ENCODE data around the gene CD9.

Gene CD9

GRCh38 chr12:6234906-6235305, 34.7 kb downstream of the CD9 start:
- H3K27ac ChIP-seq: peak overlapping the region; percentile 2
- no peak for DNase-seq (ENCODE audit: low read depth, low spot score)

- no peak for DNase-seq (ENCODE audit: low read depth, low spot score)
Measured at GRCh38 chr12:6235499-6235898, 35.3 kb downstream of the CD9 start.

GRCh38 chr12:6235906-6236640, 35.9 kb downstream of the CD9 start:
- no peak for DNase-seq (ENCODE audit: low read depth, low spot score)
- H3K27ac ChIP-seq: no peak overlapping the region

More at GRCh38 chr12:6235499-6235898, 35.3 kb downstream of the CD9 start:
- peak overlapping the region; percentile 2 for H3K27ac ChIP-seq

DNA sequence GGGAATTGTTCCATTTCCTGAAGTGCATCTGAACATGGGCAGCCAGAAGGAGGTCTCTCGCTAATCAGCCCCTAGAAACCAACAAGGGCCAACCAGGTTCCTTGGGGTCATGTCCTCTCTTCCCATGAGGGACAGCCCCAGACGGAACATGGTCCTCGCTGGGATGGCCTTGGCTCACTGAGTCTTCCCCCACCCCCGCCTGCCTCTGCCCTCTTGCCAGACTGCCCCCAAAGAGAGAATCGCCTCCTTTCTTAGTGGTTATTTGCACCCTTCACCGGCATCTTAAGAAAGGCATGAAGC, 36.4 kb downstream of the CD9 start:
- H3K27ac ChIP-seq: no peak overlapping the region
- DNase-seq (ENCODE audit: low read depth, low spot score): no peak

DNA sequence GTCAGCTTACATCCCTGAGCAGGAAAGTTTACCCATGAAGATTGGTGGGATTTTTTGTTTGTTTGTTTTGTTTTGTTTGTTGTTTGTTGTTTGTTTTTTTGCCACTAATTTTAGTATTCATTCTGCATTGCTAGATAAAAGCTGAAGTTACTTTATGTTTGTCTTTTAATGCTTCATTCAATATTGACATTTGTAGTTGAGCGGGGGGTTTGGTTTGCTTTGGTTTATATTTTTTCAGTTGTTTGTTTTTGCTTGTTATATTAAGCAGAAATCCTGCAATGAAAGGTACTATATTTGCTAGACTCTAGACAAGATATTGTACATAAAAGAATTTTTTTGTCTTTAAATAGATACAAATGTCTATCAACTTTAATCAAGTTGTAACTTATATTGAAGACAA, 37.6 kb downstream of the CD9 start:
- no peak overlapping the region for H3K27ac ChIP-seq
- DNase-seq (ENCODE audit: low read depth, low spot score): no peak

DNA sequence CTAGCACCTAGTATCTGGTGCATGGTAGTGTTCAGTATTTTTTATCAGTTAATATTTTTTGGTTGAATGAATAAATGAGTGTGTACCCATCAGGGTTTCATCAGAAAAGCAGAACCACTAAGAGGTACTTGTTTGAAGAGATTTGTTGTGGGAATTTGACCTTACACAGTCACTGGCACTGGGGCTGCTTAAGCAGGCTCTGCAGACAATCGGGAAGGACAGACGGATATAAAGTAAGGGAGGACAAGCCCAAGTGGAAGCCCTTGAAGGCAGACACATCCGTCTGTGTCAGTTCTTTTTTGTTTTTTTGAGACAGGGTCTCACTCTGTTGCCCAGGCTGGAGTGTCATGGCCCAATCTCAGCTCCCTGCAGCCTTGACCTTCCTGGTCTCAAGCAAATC, 38.7 kb downstream of the CD9 start:
- H3K27ac ChIP-seq: no peak overlapping the region
- DNase-seq (ENCODE audit: low read depth, low spot score): no peak

DNA sequence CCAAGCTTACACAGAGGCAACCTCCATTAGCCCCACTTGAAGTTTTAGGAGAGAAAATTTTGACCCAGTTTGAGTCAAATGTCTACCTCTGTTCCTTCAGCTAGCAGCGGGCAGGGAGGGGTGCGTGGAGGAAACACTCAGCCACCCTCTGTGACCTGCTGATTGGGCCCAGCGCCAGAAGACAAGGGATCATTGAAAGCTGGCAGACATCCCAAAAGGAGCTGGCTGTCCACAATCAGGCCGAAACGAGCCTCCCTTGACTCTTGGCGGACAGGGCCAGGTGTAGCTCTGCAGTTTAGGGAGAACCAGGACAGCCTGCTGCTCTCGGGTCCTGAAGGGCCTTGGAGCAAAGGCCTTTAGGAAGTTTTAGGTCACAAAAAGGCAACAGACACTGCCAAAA, 41.3 kb downstream of the CD9 start:
- H3K27ac ChIP-seq: no peak overlapping the region
- no peak for DNase-seq (ENCODE audit: low read depth, low spot score)

DNA sequence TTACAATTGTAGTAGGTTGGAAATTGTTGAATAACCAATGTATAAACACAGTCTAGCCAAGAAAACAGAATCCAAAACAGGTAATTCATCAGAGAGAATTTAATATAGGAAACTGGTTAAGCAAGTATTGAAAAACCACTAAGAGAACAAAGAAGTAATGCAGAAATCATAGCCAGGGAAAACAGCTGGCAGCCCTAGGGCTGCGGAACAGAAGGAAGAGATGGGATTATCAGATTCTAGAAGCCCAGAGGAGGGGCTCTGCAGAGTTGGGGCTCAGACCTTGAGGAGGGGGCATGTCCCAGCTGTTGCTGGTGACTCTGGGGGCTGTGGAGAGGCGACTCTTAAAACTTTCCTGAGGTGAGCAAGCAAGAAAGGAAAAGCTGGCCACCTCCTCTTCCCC, 49.4 kb downstream of the CD9 start:
- no peak for DNase-seq (ENCODE audit: low read depth, low spot score)
- H3K27ac ChIP-seq: no peak overlapping the region

DNA sequence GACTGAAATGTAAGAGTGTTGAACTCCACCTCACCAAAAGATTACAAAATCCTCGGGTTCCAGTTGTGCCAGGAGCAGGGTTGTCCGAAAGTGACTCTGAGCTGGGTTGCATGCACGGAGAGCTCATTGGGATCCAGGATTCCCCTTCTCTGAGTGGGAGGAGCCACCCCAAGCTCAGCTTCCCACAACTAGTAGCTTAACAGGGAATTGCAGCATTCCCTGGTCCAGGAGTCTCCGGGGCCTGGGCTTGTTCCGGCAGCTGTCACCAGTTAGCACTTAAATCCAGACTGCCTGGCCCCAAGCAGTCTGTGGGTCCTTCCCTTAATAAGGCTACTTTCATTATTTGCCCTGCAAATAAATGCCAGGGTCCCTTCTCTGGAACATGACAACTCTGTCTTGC, 50.1 kb downstream of the CD9 start:
- no peak overlapping the region for H3K27ac ChIP-seq

DNA sequence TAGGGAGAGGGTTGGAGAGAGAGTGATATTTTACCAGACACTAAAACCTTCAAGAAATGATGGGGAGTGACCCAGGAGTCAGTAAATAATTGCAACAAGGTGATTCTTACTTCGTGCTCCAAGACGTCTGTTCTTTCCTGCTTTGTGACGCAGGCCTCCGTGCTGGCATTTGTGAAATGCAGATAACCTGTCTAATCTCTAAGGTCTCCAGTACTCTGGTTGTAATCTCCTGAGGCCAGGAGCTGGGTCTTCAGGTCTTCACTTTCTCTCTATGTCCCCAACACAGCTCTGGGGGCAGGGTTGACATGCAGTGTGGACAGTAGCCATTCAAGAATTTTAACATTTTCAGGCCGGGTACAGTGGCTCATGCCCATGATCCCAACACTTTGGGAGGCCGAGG, 53.1 kb downstream of the CD9 start:
- no peak overlapping the region for H3K27ac ChIP-seq
- DNase-seq (ENCODE audit: low read depth, low spot score): no peak

More for the DNA sequence above, 50.1 kb downstream of the CD9 start:
- DNase-seq (ENCODE audit: low read depth, low spot score): no peak

GRCh38 chr12:6254491-6254890, 54.3 kb downstream of the CD9 start:
- no peak overlapping the region for H3K27ac ChIP-seq
- DNase-seq (ENCODE audit: low read depth, low spot score): no peak

- no peak overlapping the region for H3K27ac ChIP-seq
- no peak for DNase-seq (ENCODE audit: low read depth, low spot score)
Measured at GRCh38 chr12:6257007-6257406, 56.8 kb downstream of the CD9 start.

DNA sequence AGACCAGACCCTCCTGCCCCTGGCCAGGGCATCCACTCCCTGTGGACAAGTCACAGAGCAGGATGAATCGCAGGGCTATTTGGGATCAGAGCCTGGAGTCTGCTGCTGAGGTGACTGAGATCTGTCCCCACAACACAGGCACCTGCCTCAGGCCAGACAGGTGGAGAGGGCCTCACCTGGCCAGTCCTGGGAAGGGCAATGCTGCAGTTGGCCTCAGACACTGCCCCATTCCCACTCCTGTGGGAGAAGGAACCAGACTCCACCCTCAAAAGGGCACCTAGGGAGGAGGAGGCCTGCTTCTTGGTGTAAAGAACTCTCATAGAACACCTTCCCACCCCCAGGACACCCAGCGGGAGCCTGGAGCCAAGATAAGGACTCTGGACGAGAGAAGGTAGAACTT, 62.0 kb downstream of the CD9 start:
- H3K27ac ChIP-seq: no peak overlapping the region
- DNase-seq (ENCODE audit: low read depth, low spot score): no peak

- no peak overlapping the region for H3K27ac ChIP-seq
- DNase-seq (ENCODE audit: low read depth, low spot score): no peak
Measured at GRCh38 chr12:6262623-6263022, 62.4 kb downstream of the CD9 start.

- DNase-seq (ENCODE audit: low read depth, low spot score): no peak
- no peak overlapping the region for H3K27ac ChIP-seq
Measured at GRCh38 chr12:6263931-6264330, 63.7 kb downstream of the CD9 start.

GRCh38 chr12:6264402-6265037, 64.3 kb downstream of the CD9 start:
- no peak overlapping the region for H3K27ac ChIP-seq
- DNase-seq (ENCODE audit: low read depth, low spot score): no peak

GRCh38 chr12:6265038-6265405, 64.8 kb downstream of the CD9 start:
- DNase-seq (ENCODE audit: low read depth, low spot score): no peak
- no peak overlapping the region for H3K27ac ChIP-seq

DNA sequence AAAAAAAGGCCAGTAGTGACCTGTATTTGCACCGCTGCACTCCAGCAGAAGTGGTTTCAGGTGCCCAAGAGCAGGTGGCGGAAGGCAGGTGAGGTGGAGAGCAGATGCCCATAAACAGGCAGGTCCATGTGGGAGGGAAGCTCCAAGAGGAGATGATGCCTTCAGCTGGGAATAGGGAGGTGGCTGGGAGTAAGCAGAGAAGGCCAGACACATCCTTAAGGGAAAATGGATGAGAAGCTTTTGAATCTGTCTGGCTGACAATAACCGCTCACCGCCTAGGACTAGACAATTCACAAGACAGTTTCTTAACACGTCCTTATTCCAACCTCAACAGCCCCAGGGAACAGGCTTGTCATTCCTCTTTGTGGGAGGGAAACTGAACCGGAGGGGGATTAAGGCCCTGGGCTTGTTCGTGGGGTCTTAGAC, 66.4 kb downstream of the CD9 start:
- no peak for DNase-seq (ENCODE audit: low read depth, low spot score)
- no peak overlapping the region for H3K27ac ChIP-seq

DNA sequence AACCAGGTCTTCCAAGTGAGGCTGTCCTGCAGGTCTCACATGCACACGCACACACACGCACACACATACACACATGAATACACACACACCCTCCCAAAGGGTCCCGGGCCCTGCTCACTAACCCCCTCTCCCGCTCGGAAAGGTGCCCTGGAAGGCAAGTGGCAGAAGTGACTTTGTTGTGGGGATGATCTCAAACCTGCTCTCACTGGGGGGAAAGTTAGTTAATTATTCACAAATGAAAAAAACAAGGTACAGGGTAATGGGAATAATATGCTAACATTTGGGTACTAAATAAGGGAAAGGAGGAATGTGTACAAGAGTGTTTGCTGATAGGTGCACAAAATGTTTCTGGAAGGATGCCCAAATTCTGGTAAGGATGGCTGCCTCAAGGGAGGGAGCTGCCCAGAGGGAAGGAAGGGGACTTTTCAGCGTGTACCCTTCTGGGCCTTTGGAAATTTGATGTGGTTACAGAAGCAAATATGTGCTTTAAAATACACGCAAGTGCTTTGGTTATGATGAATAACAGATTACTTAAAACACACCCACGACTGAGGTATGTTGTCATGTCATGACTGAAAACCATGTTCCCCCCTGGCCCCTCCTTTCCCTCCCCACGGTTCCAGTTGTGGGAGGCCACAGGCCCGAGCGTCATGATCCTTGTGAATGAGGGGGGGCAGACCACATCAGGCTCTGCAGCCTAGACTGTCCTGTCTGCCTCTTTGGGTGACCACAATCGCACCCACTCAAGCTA, 66.9 kb downstream of the CD9 start:
- no peak for DNase-seq (ENCODE audit: low read depth, low spot score)
- H3K27ac ChIP-seq: peak overlapping the region; percentile 10

DNA sequence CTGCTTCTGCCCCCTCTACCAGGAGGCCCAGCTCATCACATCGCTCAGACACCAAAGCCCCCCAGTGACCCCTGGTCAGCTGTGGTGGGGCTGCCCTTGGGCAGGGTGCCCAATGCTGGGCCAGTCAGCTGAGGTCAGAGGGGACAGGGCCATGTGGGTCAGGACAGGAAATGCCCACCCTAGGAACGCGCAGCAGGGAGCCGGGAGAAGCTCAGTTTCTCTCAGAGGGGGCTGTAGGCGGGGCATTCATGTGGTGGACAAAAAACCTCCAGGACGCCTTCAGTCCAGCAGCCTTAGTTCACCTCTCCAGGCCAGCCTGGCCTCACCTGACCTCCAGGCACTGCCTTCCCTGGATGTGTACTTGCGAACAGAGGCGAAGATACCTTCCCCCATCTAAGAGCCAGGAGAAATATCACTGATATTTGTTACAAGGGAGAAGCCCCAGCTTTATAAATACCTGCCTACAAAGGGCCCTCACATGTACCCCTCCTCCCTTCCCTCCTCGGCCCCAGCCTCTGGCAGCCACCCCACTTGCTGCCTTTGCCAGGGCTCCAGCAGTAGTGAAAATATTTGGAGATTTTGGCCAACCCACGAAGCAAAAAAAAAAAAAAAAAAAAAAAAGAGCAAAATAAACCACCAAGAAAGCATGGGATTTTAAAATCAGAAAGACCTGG, 68.4 kb downstream of the CD9 start:
- no peak for DNase-seq (ENCODE audit: low read depth, low spot score)
- no peak overlapping the region for H3K27ac ChIP-seq

- H3K27ac ChIP-seq: no peak overlapping the region
- DNase-seq (ENCODE audit: low read depth, low spot score): no peak
Measured at GRCh38 chr12:6269986-6270385, 69.8 kb downstream of the CD9 start.

All from epithelial cell of prostate (primary cell).